Activated T-cell treated with anti-CD3 and anti-CD28 coated beads for 48 hours (primary cell): ENCODE data around the gene DIABLO.
A peak's percentile ranks its signal among the peaks of the same experiment; 100 is the strongest.
"Not testable (repeated sequence)": the region's sequence is repeated elsewhere in the genome, so short reads cannot be mapped to it uniquely, and the experiment has no call there.

Experiments
- DNase-seq: peaks from one replicate; pipeline ENCODE4 v3.0.0-alpha.2; 2020; ENCODE audit warnings: low read depth

Gene DIABLO

DNA sequence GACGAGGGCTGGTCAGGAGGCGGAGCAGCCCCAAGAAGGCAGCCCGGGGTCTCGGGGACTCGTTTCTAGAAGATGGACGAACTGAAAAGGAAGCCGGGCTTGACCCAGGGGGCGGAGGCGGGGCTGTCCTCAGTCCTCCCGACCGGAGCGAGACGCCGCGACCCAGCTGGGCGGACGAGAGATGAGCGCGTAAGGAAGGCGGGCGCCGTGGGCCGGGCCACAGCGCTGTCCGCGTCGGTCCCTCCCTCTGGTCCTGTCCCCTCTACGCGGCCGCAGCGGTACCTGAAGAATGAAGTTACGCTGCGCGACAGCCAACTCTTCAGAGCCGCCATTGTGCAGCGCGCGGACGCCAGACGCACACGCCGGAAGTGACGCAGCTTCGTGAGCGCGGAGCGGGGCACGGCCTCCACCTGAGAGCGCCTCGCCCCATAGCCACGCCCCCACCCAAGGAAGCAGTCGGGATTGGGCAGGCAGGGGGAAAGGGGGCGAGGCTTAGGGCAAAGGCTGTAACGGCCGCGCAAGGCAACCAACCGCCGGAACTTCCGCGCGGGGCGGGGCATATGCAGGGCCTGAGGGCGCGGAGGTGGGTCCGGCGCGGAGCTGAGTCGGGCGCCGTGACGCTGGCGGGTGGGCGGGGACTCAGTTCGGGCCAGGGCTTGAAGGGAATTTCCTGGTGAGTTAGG, at the start of gene DIABLO:
DIABLO (minus strand) TSS at position 370 of the 683 bp plus-strand sequence; CDS start at position 332, 38 bp downstream.
- peak; percentile 100 for DNase-seq

DNA sequence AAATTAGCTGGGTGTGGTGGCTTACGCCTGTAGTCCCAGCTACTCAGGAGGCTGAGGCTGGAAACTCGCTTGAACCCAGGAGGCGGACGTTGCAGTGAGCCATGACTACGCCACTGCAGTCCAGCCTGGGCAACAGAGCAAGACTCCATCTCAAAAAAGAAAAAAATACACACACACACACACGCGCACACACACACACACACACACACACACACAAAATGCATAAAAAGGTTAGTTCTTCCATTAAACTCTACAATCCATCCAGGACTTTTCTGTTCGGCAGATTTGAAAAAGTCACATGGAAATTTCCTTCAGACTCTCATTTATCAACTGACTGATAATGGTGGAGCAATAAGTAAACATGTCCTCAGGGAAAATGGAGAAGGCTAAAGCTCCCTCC, 49.6 kb upstream of the DIABLO start:
- no peak for DNase-seq

DNA sequence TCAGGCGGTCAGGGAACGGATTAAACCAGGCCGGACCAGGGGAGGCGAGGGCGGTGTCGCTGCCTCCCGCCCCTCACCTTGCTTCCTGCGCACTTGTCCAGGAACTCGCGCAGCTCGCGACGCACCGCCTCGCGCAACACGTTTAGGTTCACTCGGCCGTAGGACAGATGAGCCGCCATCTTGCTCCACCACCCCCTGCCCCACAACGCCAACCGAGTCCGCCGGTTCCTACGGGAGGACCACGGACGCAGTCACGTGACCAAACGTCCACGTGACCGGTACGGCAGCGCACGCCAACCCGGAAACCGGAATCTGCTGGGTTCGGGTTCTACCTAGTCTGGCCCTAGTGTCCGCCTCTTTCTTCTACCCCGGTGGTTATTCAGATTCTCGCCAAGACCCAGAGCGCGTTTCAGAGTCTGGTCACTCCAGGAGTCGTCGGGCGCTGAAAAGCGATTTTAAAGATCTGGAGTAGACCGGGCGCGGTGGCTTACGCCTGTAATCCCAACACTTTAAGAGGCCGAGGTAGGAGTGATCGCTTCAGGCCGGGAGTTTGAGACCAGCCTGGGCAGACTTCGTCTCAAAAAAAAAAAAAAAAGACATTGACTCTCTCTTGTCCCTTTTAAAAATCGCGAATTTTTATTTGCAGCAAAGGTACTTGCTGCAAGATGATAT, 40.5 kb upstream of the DIABLO start, which contains the start of gene VPS33A:
VPS33A (minus strand) TSS at position 265 of the 672 bp plus-strand sequence; CDS start at position 179, 86 bp downstream.
- peak; percentile 94 for DNase-seq

DNA sequence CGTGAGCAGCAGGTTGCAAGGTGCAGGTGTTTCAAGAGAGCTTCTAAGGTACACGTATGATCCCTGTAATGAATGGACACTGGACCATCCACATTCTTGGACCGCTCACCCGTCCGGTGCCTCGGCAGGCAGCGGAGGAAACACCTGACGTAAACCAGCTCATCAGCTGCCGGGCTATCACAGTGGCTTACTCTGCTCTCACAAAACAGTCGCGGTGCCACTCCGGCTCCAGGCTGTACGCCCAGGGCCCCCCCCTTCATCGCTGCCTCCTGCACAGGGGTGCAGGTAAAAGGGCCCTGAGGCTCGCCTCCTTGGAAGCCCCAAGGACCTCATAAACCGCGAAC, 40.0 kb upstream of the DIABLO start:
- no peak for DNase-seq

DNA sequence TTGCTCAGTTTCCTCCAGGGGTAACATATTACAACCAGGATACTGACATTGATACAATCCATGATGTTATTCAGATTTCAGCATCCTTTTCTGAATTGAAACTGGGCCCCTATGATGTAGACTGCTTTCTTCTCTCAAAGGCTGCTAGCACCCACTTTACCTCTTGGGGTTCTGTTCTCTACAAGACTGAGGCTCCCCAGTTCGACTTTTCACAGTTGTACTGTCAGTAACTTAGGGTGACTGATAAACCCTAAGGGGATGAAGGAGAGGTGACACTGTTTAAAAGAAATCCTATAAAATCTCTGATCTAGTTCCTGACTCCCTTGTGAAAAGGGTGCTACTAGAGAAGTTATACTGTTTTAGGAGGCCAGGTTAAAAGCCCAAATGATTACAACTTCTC, 39.6 kb upstream of the DIABLO start:
- no peak for DNase-seq

DNA sequence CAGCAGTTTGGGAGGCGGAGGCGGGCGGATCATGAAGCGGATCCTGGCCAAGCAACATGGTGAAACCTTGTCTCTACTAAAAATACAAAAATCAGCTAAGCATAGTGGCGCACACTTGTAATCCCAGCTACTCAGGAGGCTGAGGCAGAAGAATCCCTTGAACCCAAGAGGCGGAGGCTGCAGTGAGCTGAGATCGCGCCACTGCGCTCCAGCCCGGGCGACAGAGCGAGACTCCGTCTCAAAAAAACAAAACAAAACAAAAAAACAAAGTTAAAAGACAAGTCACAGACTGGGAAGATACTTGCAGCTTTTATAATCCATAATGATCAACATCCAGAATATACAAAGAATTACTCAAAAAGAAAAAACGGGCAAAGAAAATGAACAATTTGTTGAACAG, 34.9 kb upstream of the DIABLO start:
- not testable (repeated sequence) for DNase-seq

DNA sequence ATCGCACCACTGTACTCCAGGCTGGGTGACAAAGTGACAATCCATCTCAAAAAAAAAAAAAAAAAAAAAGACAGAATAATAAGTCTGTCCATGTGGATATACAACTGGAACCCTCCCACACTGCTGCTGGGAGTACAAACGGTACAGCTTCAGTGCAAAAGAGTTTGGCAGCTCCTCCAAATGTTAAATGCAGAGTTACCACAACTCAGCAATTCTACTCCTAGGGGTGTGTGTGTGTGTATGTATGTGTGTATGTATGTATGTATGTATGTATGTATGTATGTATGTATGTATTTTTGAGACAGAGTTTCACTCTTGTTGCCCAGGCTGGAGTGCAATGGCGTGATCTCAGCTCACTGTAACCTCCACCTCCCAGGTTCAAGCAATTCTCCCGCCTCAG, 33.1 kb upstream of the DIABLO start:
- not testable (repeated sequence) for DNase-seq

DNA sequence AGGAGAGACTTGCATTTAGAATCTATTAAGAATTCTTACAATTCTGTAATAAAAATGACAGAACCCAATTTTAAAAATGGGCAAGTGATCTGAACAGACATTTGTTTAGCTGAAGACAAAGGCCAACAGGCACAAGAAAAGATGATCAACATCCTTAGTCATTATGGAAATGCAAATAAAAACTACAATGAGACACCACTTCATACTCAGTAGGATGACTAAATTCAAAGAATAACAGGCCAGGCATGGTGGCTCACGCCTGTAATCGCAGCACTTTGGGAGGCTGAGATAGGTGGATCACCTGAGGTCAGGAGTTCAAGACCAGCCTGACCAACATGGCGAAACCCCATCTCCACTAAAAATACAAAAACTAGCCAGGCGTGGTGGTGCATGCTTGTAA, 32.6 kb upstream of the DIABLO start:
- DNase-seq, result not testable (repeated sequence)

DNA sequence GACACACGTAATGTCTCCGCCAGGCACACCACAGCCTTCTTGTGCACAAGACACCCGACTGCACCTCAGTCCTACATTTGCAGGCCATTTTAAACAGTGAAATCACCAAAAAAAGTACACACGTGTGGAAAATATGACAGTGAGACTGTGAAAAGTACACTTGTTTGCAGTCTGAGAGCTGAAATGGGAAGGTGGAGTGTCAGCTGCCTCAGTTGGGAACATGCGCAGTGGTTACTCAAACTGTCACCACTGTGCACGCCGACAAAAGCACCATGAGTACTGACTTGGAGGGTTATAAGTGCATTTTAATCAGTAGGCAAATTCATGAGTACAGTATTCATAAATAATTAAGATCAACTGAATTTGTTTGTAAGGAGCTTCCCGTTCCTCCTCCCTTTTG, 24.7 kb upstream of the DIABLO start:
- no peak for DNase-seq

DNA sequence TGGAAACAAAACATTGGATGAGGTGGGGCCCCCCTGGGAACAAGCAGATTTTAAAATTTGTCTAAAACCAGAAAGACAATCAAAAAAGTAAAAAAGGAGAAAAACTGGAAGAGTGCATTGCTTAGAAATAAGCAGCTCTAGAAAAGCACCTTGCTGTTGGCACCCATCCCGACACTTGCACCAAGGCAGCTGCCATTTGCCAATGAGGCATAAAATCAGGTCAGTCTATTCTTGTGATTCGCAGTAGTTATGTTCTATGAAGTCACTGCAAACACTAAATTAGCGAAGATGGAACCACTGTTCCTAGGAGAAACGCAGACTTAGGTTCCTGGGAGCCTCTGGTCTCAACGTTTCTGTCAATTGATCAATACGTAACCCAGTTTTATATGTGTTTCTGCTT, 24.2 kb upstream of the DIABLO start:
- DNase-seq, result no peak

DNA sequence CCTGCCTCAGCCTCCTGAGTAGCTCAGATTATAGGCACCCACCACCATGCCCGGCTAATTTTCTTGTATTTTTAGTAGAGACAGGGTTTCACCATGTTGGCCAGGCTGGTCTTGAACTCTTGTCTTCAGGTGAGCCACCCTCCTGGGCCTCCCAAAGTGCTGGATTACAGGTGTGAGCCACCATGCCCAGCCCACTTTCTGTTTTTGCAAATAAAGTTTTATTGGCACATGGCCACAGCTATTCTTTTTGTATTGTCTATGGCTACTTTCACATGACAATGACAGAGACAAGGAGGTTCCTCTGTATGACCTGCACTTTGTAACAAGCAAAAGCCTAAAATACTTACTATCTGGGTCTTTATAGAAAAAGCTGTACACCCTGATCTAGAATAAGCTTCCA, 19.7 kb upstream of the DIABLO start:
- DNase-seq, result no peak

DNA sequence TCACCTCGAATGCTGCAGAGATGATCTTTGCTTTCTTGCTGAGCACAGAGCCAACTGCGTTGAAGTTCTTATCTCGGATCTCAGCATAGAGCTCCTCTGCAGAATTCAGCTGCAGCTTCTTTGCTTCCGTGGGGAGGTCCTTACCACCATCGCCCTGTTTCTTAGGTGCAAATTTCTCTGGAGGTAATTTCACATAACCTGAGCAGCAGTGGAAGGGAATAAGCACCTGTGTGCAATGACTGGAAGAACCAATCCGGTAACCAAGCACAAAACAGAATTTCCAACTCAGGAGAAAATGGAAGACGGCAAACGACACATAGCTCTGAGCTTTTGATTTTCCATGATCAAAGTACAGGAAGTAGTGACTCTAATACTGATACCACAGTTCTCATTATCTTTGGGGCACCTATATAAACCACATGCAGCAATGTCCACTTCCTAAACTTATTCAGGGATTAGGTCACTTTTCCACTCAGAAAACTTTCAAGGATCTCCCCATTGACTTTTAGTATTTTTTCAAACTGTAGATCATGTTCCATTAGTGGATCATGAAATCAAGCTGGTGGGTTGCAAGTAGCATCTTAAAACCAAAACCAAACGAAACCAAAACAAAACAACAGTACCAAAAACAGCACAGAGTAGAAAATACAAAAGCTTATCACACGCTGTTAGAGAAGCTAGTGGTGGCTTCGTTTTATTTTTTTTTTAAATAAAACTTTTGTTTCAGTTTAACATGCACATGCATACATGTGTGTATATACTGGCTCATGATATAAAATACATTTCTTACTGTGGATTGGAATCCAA, 18.9 kb upstream of the DIABLO start:
- DNase-seq, result no peak

DNA sequence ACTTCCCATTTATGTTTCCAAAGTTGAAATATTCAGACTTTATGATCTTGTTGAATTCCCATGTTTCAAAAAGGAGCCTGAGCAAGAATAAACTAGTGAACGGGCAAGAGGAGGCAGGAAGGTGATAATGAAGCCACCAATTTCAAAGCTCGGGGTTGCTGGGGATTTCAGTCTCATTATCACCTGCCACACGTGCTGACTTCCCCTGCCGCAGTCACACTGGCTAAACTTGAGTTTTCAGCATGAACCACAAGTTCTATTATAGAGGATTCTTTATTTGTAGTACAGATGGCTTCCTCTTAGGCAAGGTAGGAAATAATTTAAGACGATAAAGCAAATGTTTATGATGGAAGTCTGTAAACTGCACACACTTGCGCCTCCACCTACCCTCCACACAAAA, 18.1 kb upstream of the DIABLO start:
- no peak for DNase-seq

DNA sequence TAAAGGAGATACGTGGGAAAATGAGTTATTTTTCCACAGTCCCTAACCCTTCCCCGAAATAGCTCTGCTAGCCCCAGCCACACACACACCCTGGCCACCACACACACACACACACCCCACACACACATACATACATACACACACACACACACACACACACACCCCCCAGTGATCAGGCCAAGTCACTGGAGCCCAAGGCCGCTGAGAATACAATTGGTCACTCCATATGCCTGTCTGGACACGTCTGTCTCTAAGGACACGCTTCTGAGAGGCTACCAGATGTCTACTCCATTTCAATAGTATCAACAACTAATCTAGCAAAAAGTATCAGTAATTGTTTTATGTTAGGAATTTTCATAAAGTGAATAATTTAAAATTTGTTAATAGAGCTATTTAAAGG, 13.0 kb upstream of the DIABLO start:
- no peak for DNase-seq

DNA sequence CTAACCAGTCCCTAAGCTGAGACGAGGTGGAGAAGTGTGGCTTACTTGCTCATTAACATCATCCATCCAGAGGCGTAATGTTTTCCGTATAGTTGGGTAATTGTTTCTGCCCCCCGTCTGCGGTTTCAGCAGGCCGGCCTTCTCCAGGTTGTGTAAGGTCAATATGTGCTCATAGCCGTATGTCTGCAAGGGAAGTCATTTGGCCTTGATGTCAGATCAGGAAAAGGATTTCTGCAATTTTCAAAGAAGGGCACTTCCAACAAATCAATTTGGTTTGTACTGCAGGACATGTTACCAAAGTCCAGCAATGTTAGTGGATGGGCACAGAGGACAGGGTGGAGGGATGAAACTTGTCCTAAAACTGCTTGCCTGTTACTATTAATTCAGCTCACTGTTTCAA, 9.9 kb upstream of the DIABLO start:
- DNase-seq, result no peak

DNA sequence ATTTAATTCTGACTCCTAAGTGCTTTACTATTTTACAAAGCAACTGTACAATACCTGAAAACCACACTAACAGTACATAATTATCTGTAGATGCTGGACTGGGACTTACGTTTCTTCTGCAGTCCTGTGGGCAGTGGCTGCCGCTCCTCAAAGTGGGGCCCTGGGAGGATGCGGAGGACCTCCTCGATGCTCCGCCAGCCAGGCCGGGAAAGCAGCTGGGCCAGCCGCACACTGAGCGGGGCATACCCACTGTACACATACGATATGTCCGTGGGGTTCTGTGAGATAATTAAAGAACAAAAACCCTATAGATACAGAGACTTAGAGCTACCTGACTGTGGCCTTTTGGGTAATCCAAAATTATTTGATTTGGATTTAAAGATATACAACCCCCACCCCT, 6.8 kb upstream of the DIABLO start:
- DNase-seq, result no peak

DNA sequence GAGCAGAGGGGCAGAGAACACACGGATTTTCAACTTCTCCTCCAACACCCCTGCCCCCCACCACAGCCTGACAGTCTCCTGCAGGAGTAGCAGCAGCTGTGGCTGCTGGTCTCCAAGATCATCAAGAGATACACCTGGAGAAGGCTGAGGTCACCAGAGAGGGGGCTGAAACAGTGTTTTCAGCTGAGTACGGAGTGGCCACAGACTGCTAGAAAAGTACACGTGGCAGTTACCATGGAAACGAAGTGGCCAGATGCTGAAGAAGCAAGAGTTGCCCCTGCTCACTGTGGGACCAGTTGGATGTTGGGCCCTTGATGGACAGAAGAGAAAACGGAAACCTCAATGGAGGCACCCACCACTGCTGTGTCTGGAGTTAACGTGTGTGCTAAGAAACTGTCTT, 4.9 kb upstream of the DIABLO start:
- no peak for DNase-seq

DNA sequence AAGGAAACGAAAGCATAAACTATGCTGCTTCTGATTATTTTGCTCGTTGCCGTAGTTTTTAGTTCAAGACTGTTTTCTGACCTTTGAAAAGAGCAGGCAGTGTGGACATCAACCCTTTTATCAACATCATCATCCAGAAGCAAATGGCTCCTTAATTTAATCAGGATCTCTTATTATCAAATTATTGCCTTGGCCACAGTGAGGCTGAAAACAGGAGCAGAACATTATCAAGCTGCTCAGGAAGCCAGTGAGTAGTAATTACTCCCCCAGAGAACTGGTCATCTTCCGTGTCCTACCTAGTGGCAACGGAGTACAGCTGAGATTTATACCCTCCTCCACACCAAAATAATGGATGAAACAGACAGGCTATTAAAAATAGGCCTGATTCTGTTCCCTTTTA, 2.2 kb upstream of the DIABLO start:
- no peak for DNase-seq

DNA sequence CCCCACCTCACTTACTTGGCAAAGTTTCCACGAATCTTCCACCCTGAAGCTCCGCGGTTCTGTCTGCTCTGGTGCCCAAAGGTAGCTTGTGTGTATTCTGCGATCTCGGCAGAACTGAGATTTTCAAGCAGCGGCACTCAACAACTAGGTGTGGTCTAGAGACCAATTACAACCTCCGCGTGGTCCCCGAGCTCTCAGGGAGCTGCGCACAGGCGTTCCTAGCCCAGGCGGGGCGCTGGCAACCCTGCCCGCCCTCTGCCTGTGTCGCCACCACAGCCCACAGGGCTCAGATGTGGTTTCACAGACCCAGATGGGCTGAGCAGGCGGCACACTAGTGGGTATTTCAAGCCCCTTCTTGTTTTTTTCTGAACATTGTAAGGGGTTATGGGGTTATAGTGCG, 1.5 kb upstream of the DIABLO start:
- DNase-seq, result peak; percentile 31

DNA sequence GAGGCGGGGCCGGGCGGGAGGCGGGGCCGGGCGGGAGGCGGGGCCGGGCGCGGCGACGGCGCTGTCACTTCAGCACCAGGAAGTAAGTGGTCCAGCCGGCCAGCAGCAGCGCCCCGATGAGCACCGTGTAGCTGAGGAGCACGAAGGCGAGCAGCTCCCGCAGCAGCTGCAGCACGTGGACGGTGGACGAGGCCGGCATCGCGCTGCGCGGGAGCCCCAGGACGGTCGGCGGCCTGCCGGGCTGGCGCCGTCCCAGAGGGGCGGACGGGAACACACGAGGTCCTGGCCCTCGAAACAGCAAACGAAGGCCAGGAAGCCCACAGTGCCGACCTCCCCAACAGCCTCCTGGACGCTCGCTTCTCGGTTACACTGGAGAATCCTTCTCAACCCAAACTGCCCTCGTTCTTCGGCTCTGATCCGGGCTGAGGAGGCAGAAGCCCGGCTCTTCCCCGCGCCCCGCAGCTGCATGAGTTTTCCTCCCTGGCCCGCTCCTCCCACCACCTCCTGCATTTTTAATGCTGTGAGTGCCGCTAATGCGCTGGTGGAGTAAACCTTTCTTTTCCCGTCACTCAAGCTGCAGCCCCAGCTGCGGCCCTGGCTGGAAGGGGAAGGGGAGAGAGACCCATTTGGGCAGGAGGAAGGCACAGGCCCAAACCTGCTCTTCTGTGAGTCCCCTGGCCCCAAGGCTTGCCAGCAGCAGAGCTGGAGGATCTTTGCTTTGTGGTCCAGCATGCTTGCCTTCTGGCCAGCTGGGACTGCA, 694 bp upstream of the DIABLO start:
- DNase-seq, result no peak

DNA sequence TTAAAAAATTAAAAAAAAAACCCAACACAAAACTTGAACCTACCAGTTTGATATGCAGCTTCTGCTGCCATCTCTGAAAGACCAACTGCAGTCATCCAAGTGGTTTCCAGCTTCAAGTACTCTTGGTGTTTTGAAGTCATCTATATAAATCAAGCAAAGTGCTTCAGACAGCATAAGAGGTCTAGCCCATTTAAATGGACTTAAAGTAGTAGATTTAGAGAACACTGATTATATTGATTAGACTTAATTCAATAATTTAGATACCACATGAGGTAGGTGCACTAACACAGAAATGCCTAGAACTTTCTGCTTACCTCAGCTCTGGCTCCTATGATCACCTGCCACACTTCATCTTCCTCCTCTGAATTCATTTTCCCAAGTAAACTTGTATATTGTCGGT, 9.4 kb downstream of the DIABLO start:
- no peak for DNase-seq

DNA sequence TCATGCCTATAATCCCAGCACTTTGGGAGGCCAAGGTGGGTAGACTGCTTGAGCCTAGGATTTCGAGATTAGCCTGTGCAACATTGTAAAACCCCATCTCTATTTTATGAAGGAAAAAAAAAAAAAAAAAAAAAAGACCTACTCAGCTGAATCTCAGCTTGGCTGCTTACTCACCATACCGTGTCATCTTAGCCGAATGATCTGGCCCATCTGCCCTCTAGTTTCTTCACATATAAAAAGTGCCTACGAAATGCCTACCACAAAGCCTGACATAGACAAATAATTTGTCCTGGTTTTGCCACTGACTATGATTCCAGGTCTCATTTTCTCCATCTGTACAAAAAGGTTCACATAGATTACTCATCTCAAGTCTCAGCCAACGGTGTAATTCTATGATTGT, 10.1 kb downstream of the DIABLO start:
- DNase-seq, result no peak
